KMS-11 (cell line): ENCODE data around the gene FREM3.
"Not testable (repeated sequence)": the region's sequence is repeated elsewhere in the genome, so short reads cannot be mapped to it uniquely, and the experiment has no call there.

Experiments used
- H2AFZ ChIP-seq: fragments of 200-600 bp; sonication (generic); 2 replicates; pipeline ENCODE4 v1.6.1; 2016; ENCODE audit warnings: antibody characterized with exemption, mixed run types, low read depth
- H3K27ac ChIP-seq: fragments of 200-600 bp; sonication (generic); 2 replicates; pipeline ENCODE4 v1.6.1; 2016; ENCODE audit warnings: mild to moderate bottlenecking, mixed run types
- H3K27me3 ChIP-seq: fragments of 200-600 bp; sonication (generic); 2 replicates; pipeline ENCODE4 v1.6.1; 2017; ENCODE audit warnings: mild to moderate bottlenecking, low read depth, mixed run types, moderate library complexity; ENCODE audit not compliant: insufficient read depth
- H3K36me3 ChIP-seq: fragments of 200-600 bp; sonication (generic); 2 replicates; pipeline ENCODE4 v1.6.1; 2017; ENCODE audit warnings: mild to moderate bottlenecking, mixed run types; ENCODE audit not compliant: insufficient read depth
- H3K4me1 ChIP-seq: fragments of 200-600 bp; sonication (generic); 2 replicates; pipeline ENCODE4 v1.6.1; 2016; ENCODE audit warnings: mild to moderate bottlenecking, low read depth, mixed run types; ENCODE audit not compliant: poor library complexity, severe bottlenecking
- H3K4me2 ChIP-seq: fragments of 200-600 bp; sonication (generic); 2 replicates; pipeline ENCODE4 v1.7.0; 2016; ENCODE audit warnings: mild to moderate bottlenecking, mixed run types
- H3K4me3 ChIP-seq: fragments of 200-600 bp; sonication (generic); IDR thresholded peaks from 2 replicates; pipeline ENCODE4 v1.6.1; 2017; ENCODE audit warnings: low read depth, low read length, mixed read lengths; ENCODE audit not compliant: insufficient read depth
- H3K79me2 ChIP-seq: fragments of 200-600 bp; sonication (generic); 2 replicates; pipeline ENCODE4 v1.6.1; 2016; ENCODE audit warnings: low read depth, mixed run types; ENCODE audit not compliant: insufficient read depth
- H3K9ac ChIP-seq: fragments of 200-600 bp; sonication (generic); 2 replicates; pipeline ENCODE4 v1.6.1; 2016; ENCODE audit warnings: mild to moderate bottlenecking, mixed run types
- H4K20me1 ChIP-seq: fragments of 200-600 bp; sonication (generic); 2 replicates; pipeline ENCODE4 v1.6.1; 2016; ENCODE audit warnings: mild to moderate bottlenecking, mixed run types; ENCODE audit not compliant: insufficient read depth
- TF ChIP-seq, protein P1 (sequence below): fragments of 200-600 bp; sonication (generic); conservative IDR thresholded peaks from 2 replicates; pipeline ENCODE4 v1.6.1; 2017; ENCODE audit warnings: low read depth, mild to moderate bottlenecking, antibody characterized with exemption, low read length, moderate library complexity, mixed read lengths

The FREM3 gene

GRCh38 chr4:143531380-143531779, 169.1 kb downstream of the FREM3 start:
- Histone ChIP-seq H3K27ac (no peak overlapping the region), H3K4me2 (no peak overlapping the region), H4K20me1 (no peaks in the 10 kb centered on the region; the same call in 1 of the 2 replicates), H3K4me1 (no peaks in the 10 kb centered on the region), H3K27me3 (no peaks in the 10 kb centered on the region), H3K4me3 (no peak overlapping the region), H2AFZ (no peak overlapping the region), H3K9ac (no peak overlapping the region), H3K79me2 (no peaks in the 10 kb centered on the region), H3K36me3 (no peaks in the 10 kb centered on the region; the same call in 1 of the 2 replicates)
- TF ChIP-seq, protein P1, sequence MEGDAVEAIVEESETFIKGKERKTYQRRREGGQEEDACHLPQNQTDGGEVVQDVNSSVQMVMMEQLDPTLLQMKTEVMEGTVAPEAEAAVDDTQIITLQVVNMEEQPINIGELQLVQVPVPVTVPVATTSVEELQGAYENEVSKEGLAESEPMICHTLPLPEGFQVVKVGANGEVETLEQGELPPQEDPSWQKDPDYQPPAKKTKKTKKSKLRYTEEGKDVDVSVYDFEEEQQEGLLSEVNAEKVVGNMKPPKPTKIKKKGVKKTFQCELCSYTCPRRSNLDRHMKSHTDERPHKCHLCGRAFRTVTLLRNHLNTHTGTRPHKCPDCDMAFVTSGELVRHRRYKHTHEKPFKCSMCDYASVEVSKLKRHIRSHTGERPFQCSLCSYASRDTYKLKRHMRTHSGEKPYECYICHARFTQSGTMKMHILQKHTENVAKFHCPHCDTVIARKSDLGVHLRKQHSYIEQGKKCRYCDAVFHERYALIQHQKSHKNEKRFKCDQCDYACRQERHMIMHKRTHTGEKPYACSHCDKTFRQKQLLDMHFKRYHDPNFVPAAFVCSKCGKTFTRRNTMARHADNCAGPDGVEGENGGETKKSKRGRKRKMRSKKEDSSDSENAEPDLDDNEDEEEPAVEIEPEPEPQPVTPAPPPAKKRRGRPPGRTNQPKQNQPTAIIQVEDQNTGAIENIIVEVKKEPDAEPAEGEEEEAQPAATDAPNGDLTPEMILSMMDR: peak; percentile 49; the same call in 1 of the 2 replicates

GRCh38 chr4:143528046-143528445, 172.4 kb downstream of the FREM3 start:
- not testable (repeated sequence) for H2AFZ ChIP-seq, H3K9ac ChIP-seq, H3K4me1 ChIP-seq, H3K4me2 ChIP-seq, H3K36me3 ChIP-seq, H3K79me2 ChIP-seq, H4K20me1 ChIP-seq, H3K27ac ChIP-seq, H3K4me3 ChIP-seq, H3K27me3 ChIP-seq
